ENCODE results near the gene EML2.

DNA sequence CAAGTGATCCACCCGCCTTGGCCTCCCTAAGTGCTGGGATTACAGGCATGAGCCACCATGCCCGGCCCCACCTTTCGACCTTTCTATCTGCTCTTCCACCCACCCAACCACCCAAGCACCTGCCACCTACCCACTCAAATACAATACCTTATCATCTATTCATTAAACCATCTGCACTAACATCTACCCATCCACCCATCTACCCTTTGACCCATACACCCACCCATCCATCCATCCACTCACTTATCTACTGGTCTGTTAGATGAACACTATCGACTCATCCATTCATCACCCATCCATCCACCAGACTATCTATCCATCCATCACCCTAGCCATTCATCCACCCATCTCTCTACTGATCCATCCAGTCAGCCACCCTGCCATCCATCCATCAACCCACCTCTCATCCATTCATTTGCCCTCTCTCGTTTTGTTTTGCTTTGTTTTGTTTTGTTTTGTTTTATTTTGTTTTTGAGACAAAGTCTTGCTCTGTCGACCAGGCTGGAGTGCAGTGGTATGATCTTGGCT lies 17.2 kb downstream of the EML2 start:
- TF ChIP-seq, protein P1, sequence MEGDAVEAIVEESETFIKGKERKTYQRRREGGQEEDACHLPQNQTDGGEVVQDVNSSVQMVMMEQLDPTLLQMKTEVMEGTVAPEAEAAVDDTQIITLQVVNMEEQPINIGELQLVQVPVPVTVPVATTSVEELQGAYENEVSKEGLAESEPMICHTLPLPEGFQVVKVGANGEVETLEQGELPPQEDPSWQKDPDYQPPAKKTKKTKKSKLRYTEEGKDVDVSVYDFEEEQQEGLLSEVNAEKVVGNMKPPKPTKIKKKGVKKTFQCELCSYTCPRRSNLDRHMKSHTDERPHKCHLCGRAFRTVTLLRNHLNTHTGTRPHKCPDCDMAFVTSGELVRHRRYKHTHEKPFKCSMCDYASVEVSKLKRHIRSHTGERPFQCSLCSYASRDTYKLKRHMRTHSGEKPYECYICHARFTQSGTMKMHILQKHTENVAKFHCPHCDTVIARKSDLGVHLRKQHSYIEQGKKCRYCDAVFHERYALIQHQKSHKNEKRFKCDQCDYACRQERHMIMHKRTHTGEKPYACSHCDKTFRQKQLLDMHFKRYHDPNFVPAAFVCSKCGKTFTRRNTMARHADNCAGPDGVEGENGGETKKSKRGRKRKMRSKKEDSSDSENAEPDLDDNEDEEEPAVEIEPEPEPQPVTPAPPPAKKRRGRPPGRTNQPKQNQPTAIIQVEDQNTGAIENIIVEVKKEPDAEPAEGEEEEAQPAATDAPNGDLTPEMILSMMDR (IDR thresholded peaks at IDR 0.05) = no peak
- TF ChIP-seq POLR2A (IDR thresholded peaks at IDR 0.05) = no peak

All from uterus (tissue), 2 donors.